GM12878 (cell line): ENCODE results near the gene RAB40B. TPM values are rescaled to one million over a fixed set of nuclear protein-coding genes. Genes with fewer than 3 reads are reported as not detected.

Experiments
- ATAC-seq: fragments of 200-7000 bp; cut with Tn5 transposase; 3 replicates; pipeline ENCODE4 v1.9.1; 2020; ENCODE audit warnings: mild to moderate bottlenecking, moderate library complexity
- BruUV-seq: library from RNA; stranded (reverse); fragments of 400-500 nt; replicated peaks from 2 replicates; lab custom pipeline; 2021; lab: Mats Ljungman, UMichigan
- CTCF ChIA-PET: fragments of 300-600 bp; sonication (Branson Sonifier 250); formaldehyde crosslinking; extraction: SDS; loops from one replicate; lab custom pipeline; 2021; ENCODE audit warnings: inconsistent platforms; lab: Yijun Ruan, JAX
- POLR2A ChIA-PET: fragments of 350-600 bp; formaldehyde crosslinking; extraction: SDS; loops from one replicate; lab custom pipeline; 2021; ENCODE audit warnings: inconsistent platforms; lab: Charles Lee
- RAD21 ChIA-PET: fragments of 300-600 bp; sonication (Branson Sonifier 250); formaldehyde crosslinking; loops from one replicate; lab custom pipeline; 2023; ENCODE audit warnings: antibody characterized with exemption; ENCODE audit not compliant: unreplicated experiment; lab: Charles Lee
- SMC1A ChIA-PET: fragments of 300-600 bp; sonication (Branson Sonifier 250); formaldehyde crosslinking; loops from one replicate; lab custom pipeline; 2023; ENCODE audit not compliant: unreplicated experiment, uncharacterized antibody; lab: Charles Lee
- DNase-seq: peaks from one replicate; pipeline ENCODE4 v3.0.0-alpha.2; 2011; ENCODE audit warnings: low read depth, low spot score
- FAIRE-seq: peaks from 3 replicates; lab custom pipeline; 2011; peaks lifted over from hg19 to GRCh38; lab: Jason Lieb, UNC
- H2AFZ ChIP-seq: 2 replicates; pipeline ENCODE4 v1.6.0; 2011; ENCODE audit warnings: low read depth, low read length, control low read depth; ENCODE audit not compliant: control insufficient read depth
- H3K27ac ChIP-seq: 2 replicates; pipeline ENCODE4 v1.5.1; 2011; ENCODE audit warnings: control low read depth; ENCODE audit not compliant: control insufficient read depth, insufficient read depth
- H3K27me3 ChIP-seq, 2 experiments: replicated peaks in 1 of 2; 2 replicates each; pipeline versions ENCODE4 v1.6.0 to v1.6.1; 2011; ENCODE audit warnings: low read length in 1 of 2; ENCODE audit not compliant: control insufficient read depth in 2 of 2, insufficient read depth in 2 of 2
- H3K36me3 ChIP-seq, 2 experiments: 2 replicates each; pipeline ENCODE4 v1.5.1; 2011; ENCODE audit warnings: low read length in 1 of 2; ENCODE audit not compliant: control insufficient read depth in 2 of 2, insufficient read depth in 2 of 2
- H3K4me1 ChIP-seq: 2 replicates; pipeline ENCODE4 v1.6.1; 2011; ENCODE audit warnings: mild to moderate bottlenecking, low read length, moderate library complexity, mixed read lengths; ENCODE audit not compliant: control insufficient read depth, insufficient read depth
- H3K4me2 ChIP-seq: 2 replicates; pipeline ENCODE4 v1.6.0; 2011; ENCODE audit warnings: control low read depth; ENCODE audit not compliant: control insufficient read depth, insufficient read depth
- H3K4me3 ChIP-seq: fragments of 200-600 bp; sonication (generic); 2 replicates; pipeline ENCODE4 v1.5.1; 2016
- H3K79me2 ChIP-seq: 2 replicates; pipeline ENCODE4 v1.6.0; 2011; ENCODE audit warnings: low read length; ENCODE audit not compliant: control insufficient read depth, insufficient read depth
- H3K9ac ChIP-seq: 2 replicates; pipeline ENCODE4 v1.8.0; 2011; ENCODE audit warnings: low read length, control low read depth, mixed read lengths; ENCODE audit not compliant: control insufficient read depth, insufficient read depth
- H3K9me3 ChIP-seq: replicated peaks from 3 replicates; pipeline ENCODE4 v1.5.1; 2011; ENCODE audit warnings: mild to moderate bottlenecking, low read length; ENCODE audit not compliant: control insufficient read depth, insufficient read depth
- H4K20me1 ChIP-seq: 2 replicates; pipeline ENCODE4 v1.6.0; 2011; ENCODE audit not compliant: control insufficient read depth, insufficient read depth
- BCL3 ChIP-seq: IDR thresholded peaks from 2 replicates; pipeline ENCODE4 v1.6.1; 2011; ENCODE audit warnings: borderline replicate concordance, low read depth, mild to moderate bottlenecking, moderate library complexity, low read length; ENCODE audit not compliant: insufficient read depth, poor library complexity, severe bottlenecking
- E4F1 ChIP-seq: fragments of 450-650 bp; IDR thresholded peaks from 2 replicates; pipeline ENCODE4 v1.6.1; 2018; ENCODE audit warnings: borderline replicate concordance, mild to moderate bottlenecking; ENCODE audit not compliant: partially characterized antibody
- GABPA ChIP-seq: IDR thresholded peaks from 2 replicates; pipeline ENCODE4 v1.6.1; 2014; ENCODE audit warnings: antibody characterized with exemption, low read depth, mild to moderate bottlenecking, inconsistent platforms
- HCFC1 ChIP-seq: fragments of 150-350 bp; IDR thresholded peaks from 2 replicates; pipeline ENCODE4 v1.6.1; 2014; ENCODE audit warnings: low read length
- JUND ChIP-seq: IDR thresholded peaks from 2 replicates; pipeline ENCODE4 v1.6.1; 2012; ENCODE audit warnings: low read depth, mild to moderate bottlenecking, low read length, improper control_type of control experiment, moderate library complexity
- PML ChIP-seq: IDR thresholded peaks from 2 replicates; pipeline ENCODE4 v1.6.1; 2012; ENCODE audit warnings: low read length, inconsistent platforms
- PRDM15 ChIP-seq: fragments of 450-650 bp; formaldehyde crosslinking; IDR thresholded peaks from 2 replicates; pipeline ENCODE4 v1.4.0; 2020; ENCODE audit warnings: mild to moderate bottlenecking, moderate library complexity
- WGBS: methylation state at CpG from one replicate; pipeline ENCODE4 v1.1.6; 2016; ENCODE audit warnings: low lambda C conversion rate; ENCODE audit not compliant: insufficient replicate concordance, insufficient coverage; ENCODE audit errors: missing lambda C conversion rate; 5-methylcytosine and 5-hydroxymethylcytosine counted together
- in situ Hi-C: fragments of 300-500 bp; cut with MboI; formaldehyde crosslinking; loops from 9 replicates; pipeline ENCODE4 v1.14.3; 2018; ENCODE audit warnings: mixed read lengths
- intact Hi-C: fragments of 100-400 bp; cut with micrococcal nuclease; formaldehyde crosslinking; loops from one replicate; pipeline ENCODE4 v1.14.2; 2022; ENCODE audit not compliant: unreplicated experiment
- polyA plus RNA-seq, 11 experiments: library from polyadenylated mRNA; depleted of rRNA in 4 of 11; unstranded in 6 of 11; stranded (reverse) in 5 of 11; fragments of >200 nt; fragmentation: Nextera tagmentation in 4 of 11; fragmentation: Illumina TruSeq in 1 of 11; extraction: Ambion mirVana in 4 of 11; extraction: Trizol in 1 of 11; gene quantifications; 1 replicate in 1 of 11; 2 replicates in 10 of 11; pipeline versions ENCODE4 v1.2.1 to v1.2.3, GENCODE V29; 2011 to 2016; ENCODE audit warnings: inconsistent platforms in 2 of 11, missing spikeins in 2 of 11, low read depth in 1 of 11
- total RNA-seq, 4 experiments: library from RNA; depleted of rRNA in 3 of 4; stranded (reverse); fragments of >200 nt in 3 of 4; fragmentation: Illumina TruSeq in 1 of 4; extraction: Trizol in 1 of 4; gene quantifications; 2 replicates each; pipeline versions ENCODE4 v1.2.1 to v1.2.3, GENCODE V29; 2013 to 2021

RAB40B gene
- total and polyA plus RNA-seq, 10 of the 15 experiments (the other 5 are each of a cell fraction or from before 2014, with no cell fraction given) = 0.06 to 2.8 (median 1.4) TPM

GRCh38 chr17:82678265-82678891 lies 20.1 kb downstream of the RAB40B start:
- Histone ChIP-seq H3K4me2 (no peak overlapping the region), H2AFZ (no peak overlapping the region), H3K9me3 (no peaks in the 10 kb centered on the region), H3K36me3 (no peaks in the 10 kb centered on the region), H3K4me3 (no peak overlapping the region), H4K20me1 (no peaks in the 10 kb centered on the region), H3K27ac (no peak overlapping the region), H3K9ac (no peak overlapping the region), H3K79me2 (no peaks in the 10 kb centered on the region), H3K4me1 (no peaks in the 10 kb centered on the region), H3K27me3 (no peaks in the 10 kb centered on the region)
- in situ Hi-C loops (no loop called here), intact Hi-C loops (no loop called here)
- SMC1A ChIA-PET = no interaction called here
- CTCF ChIA-PET = no interaction called here
- POLR2A ChIA-PET = interaction anchor here (0.7 kb wide), 1 partner anchor 15 kb away, joined by 6 read pairs; no protein-coding TSS in a partner anchor
- 71% methylated on average over 13 of the region's 14 CpGs for WGBS
- ATAC-seq (no peak), FAIRE-seq (no peak), DNase-seq (no peak)
- RAD21 ChIA-PET = no interaction called here
- no TSS peak for BruUV-seq
- TF ChIP-seq E4F1 (no peak), PRDM15 (CRISPR knock-in tag) (no peak), JUND (no peak), PML (no peak), GABPA (no peak), BCL3 (no peak), HCFC1 (no peak)
